ENCODE measurements around the gene ITGA11.
"Not testable (repeated sequence)": the region's sequence is repeated elsewhere in the genome, so short reads cannot be mapped to it uniquely, and the experiment has no call there.

ITGA11 gene

GRCh38 chr15:68403161-68403941, 28.6 kb downstream of the ITGA11 start:
- no peak overlapping the region for H3K4me3 ChIP-seq (ENCODE audit: low read length)
- DNase-seq (ENCODE audit: low read depth), result no peak
- no peak for TF ChIP-seq CTCF (IDR thresholded peaks at IDR 0.05; ENCODE audit: insufficient read depth, low read depth, low read length, missing control alignments)

DNA sequence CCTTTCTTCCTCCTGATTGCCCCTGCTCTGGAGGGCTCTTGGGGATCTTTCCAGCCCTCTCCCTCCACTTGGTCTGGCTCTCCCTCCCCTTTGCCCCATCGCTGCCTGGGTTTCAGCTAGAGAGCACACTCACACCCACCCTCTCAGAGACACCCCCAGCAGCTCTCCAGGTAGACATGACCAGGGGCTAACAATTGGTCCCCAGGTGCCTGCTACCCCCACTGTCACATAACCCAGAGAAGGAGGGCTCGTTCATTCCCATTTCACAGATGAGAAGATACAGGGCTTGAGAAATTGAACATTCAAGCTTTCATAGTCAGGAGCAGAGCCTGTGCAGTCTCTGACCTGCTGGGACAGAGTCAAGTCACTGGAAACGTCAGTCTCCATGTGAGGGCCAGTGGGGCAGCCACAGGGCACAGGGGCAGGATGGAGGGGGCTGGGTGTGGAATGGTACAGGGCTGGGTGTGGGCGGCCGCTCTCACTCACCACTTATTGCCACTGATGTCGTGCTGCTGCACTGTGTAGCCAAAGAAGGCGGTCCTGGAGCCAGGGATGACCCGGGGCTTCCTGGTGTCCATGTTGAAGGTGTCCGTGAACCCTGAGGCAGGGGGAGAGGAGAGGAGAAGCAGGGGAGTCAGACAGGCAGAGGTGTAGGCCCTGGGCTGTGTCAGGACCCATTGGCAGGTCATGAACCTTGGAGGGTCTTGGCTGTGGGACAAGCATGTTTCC, 29.4 kb downstream of the ITGA11 start:
- no peak for TF ChIP-seq CTCF (IDR thresholded peaks at IDR 0.05; ENCODE audit: insufficient read depth, low read depth, low read length, missing control alignments)
- DNase-seq (ENCODE audit: low read depth), result no peak
- no peak overlapping the region for H3K4me3 ChIP-seq (ENCODE audit: low read length)

DNA sequence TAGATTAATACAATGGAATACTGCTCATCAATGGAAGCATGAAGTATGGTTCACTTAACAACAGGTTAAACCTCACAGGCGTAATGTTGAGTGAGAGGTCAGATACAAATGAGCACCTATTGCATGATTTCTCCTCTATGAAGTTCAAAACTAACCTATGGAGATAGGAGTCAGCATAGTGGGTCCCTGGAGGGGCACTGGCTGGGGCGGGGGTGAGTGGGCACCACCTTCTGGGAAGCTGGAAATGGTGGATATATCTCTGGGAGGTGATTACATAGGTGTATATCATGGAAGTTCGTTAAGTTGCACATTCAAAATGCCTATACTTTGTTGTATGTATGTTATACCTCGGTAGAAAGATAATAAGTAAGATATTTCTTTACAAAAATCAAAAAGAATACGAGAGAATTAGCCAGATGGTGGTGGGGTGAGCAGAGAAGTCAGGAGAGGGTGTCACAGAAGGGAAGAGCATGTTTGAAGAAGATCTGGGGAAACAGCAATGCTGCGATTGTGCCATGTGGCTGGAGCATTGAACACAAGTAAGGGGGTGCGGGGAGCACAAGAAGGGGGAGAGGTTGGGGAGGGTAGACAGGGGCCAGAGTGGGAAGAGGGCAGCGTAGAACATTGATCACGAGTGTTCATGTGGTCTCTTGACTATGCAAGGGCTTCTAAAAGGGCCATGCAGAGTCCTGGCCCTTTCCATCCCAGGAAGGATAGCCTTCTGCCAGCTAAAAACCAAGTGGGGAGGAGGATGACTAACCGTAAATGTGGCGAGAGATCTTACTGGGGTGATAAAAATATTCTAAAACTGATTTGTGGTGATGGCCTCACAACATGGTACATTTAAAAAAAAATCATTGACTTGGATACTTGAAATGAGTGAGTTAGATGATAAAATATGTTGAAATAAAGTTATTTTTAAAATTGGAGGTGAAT, 30.2 kb downstream of the ITGA11 start:
- no peak overlapping the region for H3K4me3 ChIP-seq (ENCODE audit: low read length)
- TF ChIP-seq CTCF (IDR thresholded peaks at IDR 0.05; ENCODE audit: insufficient read depth, low read depth, low read length, missing control alignments), result no peak
- no peak for DNase-seq (ENCODE audit: low read depth)

DNA sequence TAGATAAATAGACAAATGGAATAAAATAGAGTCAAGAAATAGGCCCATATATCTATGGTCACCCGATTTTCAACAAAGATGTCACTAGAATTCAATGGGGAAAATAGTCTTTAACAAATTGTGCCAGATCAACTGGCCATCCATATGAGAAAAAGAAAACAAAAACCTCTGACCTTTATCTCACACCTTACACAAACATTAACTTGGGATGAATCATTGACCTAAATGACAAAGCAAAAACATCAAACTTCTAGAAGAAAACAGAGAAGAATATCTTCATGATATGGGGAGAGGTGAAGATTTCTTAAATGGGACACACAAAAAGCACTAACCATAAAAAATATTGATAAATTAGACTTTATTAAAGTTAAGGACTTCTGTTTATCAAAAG, 31.9 kb downstream of the ITGA11 start:
- no peak for TF ChIP-seq CTCF (IDR thresholded peaks at IDR 0.05; ENCODE audit: insufficient read depth, low read depth, low read length, missing control alignments)
- DNase-seq (ENCODE audit: low read depth), result peak; percentile 12
- no peak overlapping the region for H3K4me3 ChIP-seq (ENCODE audit: low read length)

DNA sequence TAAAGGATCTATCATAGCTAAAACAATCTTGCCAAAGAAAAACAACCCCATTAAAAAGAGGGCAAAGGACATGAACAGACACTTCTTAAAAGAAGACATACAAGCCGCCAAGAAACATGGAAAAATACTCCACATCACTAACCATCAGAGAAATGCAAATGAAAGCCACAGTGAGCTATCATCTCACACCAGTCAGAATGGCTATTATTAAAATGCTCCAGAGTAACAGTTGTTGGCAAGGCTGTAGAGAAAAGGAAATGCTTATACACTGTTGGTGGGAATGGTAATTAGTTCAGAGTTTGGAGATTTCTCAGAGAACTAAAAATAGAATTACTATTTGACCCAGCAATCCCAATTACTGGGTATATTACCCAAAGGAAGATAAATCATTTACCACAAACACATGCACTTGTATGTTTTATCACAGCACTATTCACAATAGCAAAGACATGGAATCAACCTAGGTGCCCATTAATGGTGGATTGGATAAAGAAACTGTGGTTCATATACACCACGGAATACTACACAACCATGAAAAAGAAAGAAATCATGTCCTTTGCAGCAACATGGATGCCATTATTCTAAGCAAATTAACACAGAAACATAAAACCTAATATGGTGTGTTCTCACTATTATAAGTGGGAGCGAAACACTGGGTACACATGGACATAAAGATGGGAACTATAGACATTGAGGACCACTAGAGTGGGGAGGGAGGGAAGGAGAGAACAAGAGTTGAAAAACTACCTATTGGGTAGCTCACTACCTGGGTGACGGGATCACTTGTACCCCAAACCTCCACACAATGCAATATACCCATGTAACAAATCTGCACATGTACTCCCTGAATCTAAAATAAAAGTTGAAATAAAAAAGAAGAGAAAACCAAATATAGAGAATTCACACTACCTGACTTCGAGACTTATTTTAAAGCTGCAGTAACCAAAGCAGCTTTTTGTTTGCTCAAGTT, 32.6 kb downstream of the ITGA11 start:
- DNase-seq (ENCODE audit: low read depth), result no peak
- no peak overlapping the region for H3K4me3 ChIP-seq (ENCODE audit: low read length)
- no peak for TF ChIP-seq CTCF (IDR thresholded peaks at IDR 0.05; ENCODE audit: insufficient read depth, low read depth, low read length, missing control alignments)

DNA sequence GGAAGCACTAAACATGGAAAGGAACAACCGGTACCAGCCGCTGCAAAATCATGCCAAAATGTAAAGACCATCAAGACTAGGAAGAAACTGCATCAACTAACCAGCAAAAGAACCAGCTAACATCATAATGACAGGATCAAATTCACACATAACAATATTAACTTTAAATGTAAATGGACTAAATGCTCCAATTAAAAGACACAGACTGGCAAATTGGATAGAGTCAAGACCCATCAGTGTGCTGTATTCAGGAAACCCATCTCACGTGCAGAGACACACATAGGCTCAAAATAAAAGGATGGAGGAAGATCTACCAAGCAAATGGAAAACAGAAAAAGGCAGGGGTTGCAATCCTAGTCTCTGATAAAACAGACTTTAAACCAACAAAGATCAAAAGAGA, 34.0 kb downstream of the ITGA11 start:
- not testable (repeated sequence) for DNase-seq (ENCODE audit: low read depth)

More for the DNA sequence above, 34.0 kb downstream of the ITGA11 start:
- not testable (repeated sequence) for H3K4me3 ChIP-seq (ENCODE audit: low read length)

Measured in epithelial cell of esophagus (primary cell).